SK-N-SH (cell line): Measurements from ENCODE around the gene SDK1. TPM values are rescaled to one million over a fixed set of nuclear protein-coding genes. Genes with fewer than 3 reads are reported as not detected.

Experiments used
- CTCF ChIA-PET: fragments of 300-600, 350-600 bp; formaldehyde crosslinking; extraction: SDS; loops from one replicate; lab custom pipeline; 2021; lab: Yijun Ruan, JAX
- POLR2A ChIA-PET: fragments of 350-600 bp; sonication (Branson Sonifier 250); formaldehyde crosslinking; extraction: SDS; loops from one replicate; lab custom pipeline; 2020; ENCODE audit warnings: antibody characterized with exemption, inconsistent platforms; lab: Yijun Ruan, JAX
- DNase-seq: peaks from one replicate; pipeline ENCODE4 v3.0.0; 2012
- H2AFZ ChIP-seq: fragments of 200-600 bp; sonication (generic); 2 replicates; pipeline ENCODE4 v1.8.1; 2016; ENCODE audit warnings: antibody characterized with exemption, mild to moderate bottlenecking, low read depth
- H3F3A ChIP-seq: fragments of 200-600 bp; sonication (generic); replicated peaks from 2 replicates; pipeline ENCODE3; 2016; ENCODE audit warnings: antibody characterized with exemption, mild to moderate bottlenecking; ENCODE audit not compliant: insufficient read depth
- H3K27ac ChIP-seq, 2 experiments: fragments of 200-500 bp in 1 of 2; fragments of 200-600 bp in 1 of 2; sonication (Bioruptor generic) in 1 of 2; sonication (generic), shearing (Covaris generic) in 1 of 2; 2 replicates each; pipeline versions ENCODE4 v1.5.1 to v1.6.1; 2014 to 2016; ENCODE audit warnings: low read depth in 2 of 2, inconsistent platforms in 1 of 2, low read length in 1 of 2, mild to moderate bottlenecking in 1 of 2, mixed read lengths in 1 of 2
- H3K27me3 ChIP-seq: fragments of 200-600 bp; sonication (generic), shearing (Covaris generic); 2 replicates; pipeline ENCODE4 v1.6.1; 2016; ENCODE audit warnings: mixed run types; ENCODE audit not compliant: insufficient read depth
- H3K36me3 ChIP-seq, 2 experiments: fragments of 200-500 bp in 1 of 2; fragments of 200-600 bp in 1 of 2; sonication (Bioruptor generic) in 1 of 2; sonication (generic) in 1 of 2; replicated peaks in 1 of 2; 2 replicates each; pipeline versions ENCODE3 to v1.5.1; 2014 to 2016; ENCODE audit warnings: low read length in 1 of 2, mild to moderate bottlenecking in 1 of 2; ENCODE audit not compliant: insufficient read depth in 2 of 2, control insufficient read depth in 1 of 2
- H3K4me1 ChIP-seq, 2 experiments: fragments of 200-500 bp in 1 of 2; fragments of 200-600 bp in 1 of 2; sonication (Bioruptor generic) in 1 of 2; sonication (generic), shearing (Covaris generic) in 1 of 2; 2 replicates each; pipeline versions ENCODE4 v1.5.1 to v1.6.1; 2014 to 2016; ENCODE audit warnings: low read depth in 1 of 2, low read length in 1 of 2, mixed run types in 1 of 2; ENCODE audit not compliant: insufficient read depth in 2 of 2, control insufficient read depth in 1 of 2
- H3K4me2 ChIP-seq: fragments of 200-600 bp; sonication (generic), shearing (Covaris generic); 2 replicates; pipeline ENCODE4 v1.6.1; 2017; ENCODE audit warnings: mixed run types
- H3K4me3 ChIP-seq, 2 experiments: fragments of 200-500 bp in 1 of 2; fragments of 200-600 bp in 1 of 2; sonication (Bioruptor generic) in 1 of 2; sonication (generic), shearing (Covaris generic) in 1 of 2; 2 replicates each; pipeline versions ENCODE4 v1.5.1 to v1.8.1; 2014 to 2016; ENCODE audit warnings: low read depth in 2 of 2, inconsistent platforms in 1 of 2, low read length in 1 of 2, mild to moderate bottlenecking in 1 of 2, mixed read lengths in 1 of 2, moderate library complexity in 1 of 2
- H3K79me2 ChIP-seq: fragments of 200-600 bp; sonication (generic); 2 replicates; pipeline ENCODE4 v1.8.1; 2017; ENCODE audit warnings: mild to moderate bottlenecking; ENCODE audit not compliant: insufficient read depth
- H3K9ac ChIP-seq: fragments of 200-600 bp; sonication (generic); 2 replicates; pipeline ENCODE4 v1.6.1; 2017; ENCODE audit warnings: mixed run types
- H3K9me2 ChIP-seq: fragments of 200-600 bp; sonication (generic); 2 replicates; pipeline ENCODE4 v1.6.1; 2017; ENCODE audit warnings: mixed run types
- H3K9me3 ChIP-seq: fragments of 200-600 bp; sonication (generic); 2 replicates; pipeline ENCODE4 v1.6.1; 2017; ENCODE audit warnings: mixed run types, mild to moderate bottlenecking, moderate library complexity
- H4K20me1 ChIP-seq: fragments of 200-600 bp; sonication (generic); 2 replicates; pipeline ENCODE4 v1.6.1; 2017; ENCODE audit warnings: mild to moderate bottlenecking, mixed run types; ENCODE audit not compliant: insufficient read depth
- CHD2 ChIP-seq: fragments of 150-350 bp; IDR thresholded peaks from 2 replicates; pipeline ENCODE4 v1.6.1; 2018; ENCODE audit warnings: low read length; ENCODE audit not compliant: partially characterized antibody
- EP300 ChIP-seq, 2 experiments: IDR thresholded peaks; 2 replicates each; pipeline versions ENCODE4 v1.4.0 to v1.6.1; 2012; ENCODE audit warnings: borderline replicate concordance in 1 of 2, low read depth in 1 of 2, low read length in 1 of 2
- EZH2phosphoT487 ChIP-seq: fragments of 200-600 bp; sonication (generic); IDR thresholded peaks from 2 replicates; pipeline ENCODE4 v1.6.1; 2017; ENCODE audit warnings: low read depth, mixed run types, mild to moderate bottlenecking, antibody characterized with exemption, moderate library complexity, borderline replicate concordance
- FOXJ3 ChIP-seq: sonication (generic); formaldehyde crosslinking; IDR thresholded peaks from 2 replicates; pipeline ENCODE4 v1.5.1; 2020; ENCODE audit warnings: mild to moderate bottlenecking, missing genetic modification reagents
- GABPA ChIP-seq: IDR thresholded peaks from 2 replicates; pipeline ENCODE4 v1.4.0; 2012; ENCODE audit warnings: low read depth, mild to moderate bottlenecking
- JUND ChIP-seq: IDR thresholded peaks from 2 replicates; pipeline ENCODE4 v1.4.0; 2012
- MAX ChIP-seq: IDR thresholded peaks from 2 replicates; pipeline ENCODE4 v1.4.0; 2012; ENCODE audit warnings: low read depth
- MXI1 ChIP-seq: IDR thresholded peaks from 2 replicates; pipeline ENCODE4 v1.6.1; 2012; ENCODE audit warnings: mild to moderate bottlenecking, low read depth, low read length, improper control_type of control experiment
- NRF1 ChIP-seq: IDR thresholded peaks from 2 replicates; pipeline ENCODE4 v1.6.1; 2012; ENCODE audit warnings: low read depth, mild to moderate bottlenecking, low read length
- RCOR1 ChIP-seq: fragments of 150-350 bp; IDR thresholded peaks from 2 replicates; pipeline ENCODE4 v1.6.1; 2017; ENCODE audit warnings: antibody characterized with exemption, low read length
- REST ChIP-seq: IDR thresholded peaks from 2 replicates; pipeline ENCODE4 v1.6.1; 2012; ENCODE audit warnings: mild to moderate bottlenecking, low read depth, low read length, moderate library complexity
- SMC3 ChIP-seq: IDR thresholded peaks from 2 replicates; pipeline ENCODE4 v1.6.1; 2012; ENCODE audit warnings: low read depth, low read length, improper control_type of control experiment
- TCF12 ChIP-seq: IDR thresholded peaks from 2 replicates; pipeline ENCODE4 v1.4.0; 2012
- USF2 ChIP-seq: fragments of 150-350 bp; IDR thresholded peaks from 2 replicates; pipeline ENCODE4 v1.6.1; 2017; ENCODE audit warnings: antibody characterized with exemption, low read length, low read depth, borderline replicate concordance
- ZBTB33 ChIP-seq: IDR thresholded peaks from 2 replicates; pipeline ENCODE4 v1.4.0; 2012; ENCODE audit warnings: low read depth, borderline replicate concordance
- WGBS: methylation state at CpG from one replicate; pipeline ENCODE4 v1.1.6; 2017; ENCODE audit warnings: low lambda C conversion rate; 5-methylcytosine and 5-hydroxymethylcytosine counted together
- polyA plus RNA-seq, 3 experiments: library from polyadenylated mRNA; depleted of rRNA; stranded (reverse); fragments of >200 nt; gene quantifications; 2 replicates each; pipeline ENCODE4 v1.2.3, GENCODE V29; 2012

Gene SDK1
- polyA plus RNA-seq, 1 of the 3 experiments (the other 2 are of a cell fraction) = 1.2 TPM

- TF ChIP-seq USF2 = no peak
These were observed 723.1 kb downstream of the SDK1 start (continued) for GRCh38 chr7:4024133-4024532.

DNA sequence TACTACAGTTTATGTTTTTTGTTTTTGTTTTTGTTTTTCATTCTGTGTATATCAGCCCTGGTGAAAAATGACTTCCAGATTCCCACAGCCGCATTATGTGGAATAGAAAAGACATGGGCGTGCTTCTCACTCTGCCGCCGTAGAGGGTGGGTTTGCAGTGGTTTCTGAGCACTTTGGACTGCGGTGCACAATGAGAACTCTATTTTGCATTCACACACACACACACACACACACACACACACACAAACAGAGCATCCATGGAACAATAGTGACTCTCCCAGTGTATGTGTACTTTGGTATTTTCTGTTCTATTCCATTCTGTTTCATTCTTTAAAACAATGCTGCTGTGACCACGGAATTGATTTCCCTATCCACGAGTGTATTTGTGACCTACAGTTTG is 723.8 kb downstream of the SDK1 start:
- H3K4me2 ChIP-seq = no peak overlapping the region
- no peak overlapping the region for H3K4me3 ChIP-seq
- no peak for TF ChIP-seq FOXJ3 (CRISPR knock-in tag)
- no peak for TF ChIP-seq EP300 (IDR thresholded peaks at IDR 0.05; ENCODE audit: borderline replicate concordance in 1 of 2, low read depth in 1 of 2, low read length in 1 of 2)
- no peak for TF ChIP-seq REST
- no peak for TF ChIP-seq GABPA
- no peak for TF ChIP-seq SMC3
- no peak for TF ChIP-seq MAX
- TF ChIP-seq JUND = no peak
- TF ChIP-seq RCOR1 = no peak
- TF ChIP-seq USF2 = no peak
- TF ChIP-seq TCF12 = no peak
- no peak for TF ChIP-seq CHD2
- TF ChIP-seq ZBTB33 = no peak
- no peak for TF ChIP-seq NRF1
- TF ChIP-seq MXI1 = no peak
- TF ChIP-seq EZH2phosphoT487 = no peak
- TF ChIP-seq, all 33 proteins: peak for 0
- CTCF ChIA-PET = no interaction called here
- DNase-seq = no peak
- Histone ChIP-seq H3K27ac (no peak overlapping the region), H3K27me3 (no peaks in the 10 kb centered on the region), H4K20me1 (no peaks in the 10 kb centered on the region), H3K4me1 (no peaks in the 10 kb centered on the region; a peak in 1 of 4 replicates), H2AFZ (no peak overlapping the region), H3K36me3 (no peaks in the 10 kb centered on the region), H3K9ac (no peak overlapping the region), H3F3A (no peaks in the 10 kb centered on the region), H3K9me2 (no peaks in the 10 kb centered on the region), H3K79me2 (no peaks in the 10 kb centered on the region), H3K9me3 (no peaks in the 10 kb centered on the region)
- 52% methylated on average over 7 of the region's 7 CpGs for whole genome bisulfite sequencing
- POLR2A ChIA-PET = no interaction called here
